GM18517 (cell line): ENCODE measurements around the gene ICAM3.

Experiments used
- ATAC-seq: cut with Tn5 transposase; IDR thresholded peaks from one replicate; pipeline ENCODE4 v1.9.1; 2021; ENCODE audit warnings: mild to moderate bottlenecking, moderate library complexity; ENCODE audit not compliant: unreplicated experiment

Gene ICAM3

GRCh38 chr19:10292789-10293636 lies 46.4 kb downstream of the ICAM3 start:
- no peak for ATAC-seq

- ATAC-seq: peak; percentile 39
These were observed 47.1 kb downstream of the ICAM3 start for GRCh38 chr19:10292206-10292788.

- ATAC-seq: no peak
These were observed 47.7 kb downstream of the ICAM3 start for GRCh38 chr19:10291554-10292205.

GRCh38 chr19:10290876-10291553 lies 48.4 kb downstream of the ICAM3 start:
- ATAC-seq: no peak

GRCh38 chr19:10290357-10290875 lies 49.0 kb downstream of the ICAM3 start:
- no peak for ATAC-seq

- no peak for ATAC-seq
These were observed 49.5 kb downstream of the ICAM3 start, which contains the start of gene ICAM5 for GRCh38 chr19:10289836-10290356. TSS of gene ICAM5 (plus strand) at chr19:10289952. CDS start at chr19:10290044, 92 bp downstream.

- ATAC-seq: no peak
These were observed 50.1 kb downstream of the ICAM3 start for GRCh38 chr19:10289167-10289835.

- no peak for ATAC-seq
These were observed 50.7 kb downstream of the ICAM3 start for GRCh38 chr19:10288662-10289166.

GRCh38 chr19:10286803-10287737 lies 52.4 kb downstream of the ICAM3 start, which contains the start of gene ICAM4:
TSS of gene ICAM4 (plus strand) at chr19:10286955. CDS start at chr19:10287013, 58 bp downstream.
- ATAC-seq: no peak

- ATAC-seq: no peak
These were observed 54.0 kb downstream of the ICAM3 start for GRCh38 chr19:10285393-10285792.

- no peak for ATAC-seq
These were observed 54.5 kb downstream of the ICAM3 start for GRCh38 chr19:10284960-10285278.

GRCh38 chr19:10284065-10284959 lies 55.1 kb downstream of the ICAM3 start:
- ATAC-seq: no peak
